Raji (cell line): ENCODE data around the gene CBFA2T3.

ENCODE experiments used
- POLR2A ChIP-seq: IDR thresholded peaks from 2 replicates; pipeline ENCODE4 v1.6.1; 2011; ENCODE audit warnings: low read depth, low read length, control low read depth; ENCODE audit not compliant: insufficient read depth

Gene CBFA2T3

GRCh38 chr16:89015271-89015859 lies 38.4 kb upstream of the CBFA2T3 start:
- no peak for TF ChIP-seq POLR2A

- TF ChIP-seq POLR2A, result no peak
These were observed 37.6 kb upstream of the CBFA2T3 start for GRCh38 chr16:89014403-89015230.

DNA sequence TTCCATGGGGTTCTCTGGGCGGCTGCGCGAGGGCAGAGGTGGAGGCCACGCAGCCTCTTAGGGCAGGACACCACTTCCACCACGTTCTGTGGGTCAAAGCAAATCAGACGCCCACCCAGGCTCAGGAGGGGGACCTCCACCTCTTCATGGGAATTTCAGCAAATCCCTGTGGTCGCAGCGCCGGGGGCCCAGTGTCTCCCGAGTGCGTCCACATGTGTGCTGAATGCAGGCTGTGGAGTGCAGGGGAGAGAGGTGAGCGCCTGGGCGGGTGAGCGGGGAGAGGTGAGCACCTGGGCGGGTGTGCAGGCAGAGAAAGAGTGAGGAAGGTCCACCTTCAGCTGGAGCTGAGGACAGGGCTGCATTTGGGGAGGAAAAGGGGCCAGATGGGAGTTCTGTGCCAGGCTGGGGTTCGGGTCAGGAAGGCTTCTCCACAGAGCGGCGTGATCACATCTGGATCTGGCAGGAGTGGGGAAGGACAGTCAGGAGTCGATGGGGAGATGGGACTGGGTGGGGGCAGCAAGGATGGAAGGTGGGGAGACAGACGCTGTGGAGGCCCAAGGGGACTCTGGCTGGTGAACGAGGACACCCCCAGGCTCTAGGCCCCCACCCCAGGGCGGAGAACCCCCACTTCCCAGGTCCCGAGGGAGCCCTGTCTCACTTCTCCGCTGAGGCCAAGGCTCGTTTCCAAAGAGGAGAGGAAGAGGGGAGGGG lies 36.8 kb upstream of the CBFA2T3 start:
- no peak for TF ChIP-seq POLR2A

DNA sequence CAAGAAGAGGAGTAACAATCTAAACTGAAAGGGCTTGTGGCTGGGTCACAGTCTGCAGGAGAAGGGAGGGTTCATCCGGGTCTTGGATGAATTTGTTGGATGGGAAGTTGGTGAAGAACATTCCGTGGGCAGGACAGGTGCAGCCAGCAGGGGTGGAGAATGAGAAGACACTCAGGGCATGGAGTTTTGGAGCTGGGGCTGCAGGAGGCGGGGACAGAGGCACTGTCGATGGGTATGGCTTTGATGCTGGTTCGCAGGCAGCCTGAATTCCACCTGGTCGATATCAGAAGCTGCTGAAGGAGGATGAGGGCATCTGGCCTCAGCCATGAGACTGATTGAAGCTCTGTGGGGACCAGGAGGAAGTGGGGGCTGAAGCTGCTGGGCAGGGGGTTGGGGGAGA lies 36.1 kb upstream of the CBFA2T3 start:
- TF ChIP-seq POLR2A, result no peak

DNA sequence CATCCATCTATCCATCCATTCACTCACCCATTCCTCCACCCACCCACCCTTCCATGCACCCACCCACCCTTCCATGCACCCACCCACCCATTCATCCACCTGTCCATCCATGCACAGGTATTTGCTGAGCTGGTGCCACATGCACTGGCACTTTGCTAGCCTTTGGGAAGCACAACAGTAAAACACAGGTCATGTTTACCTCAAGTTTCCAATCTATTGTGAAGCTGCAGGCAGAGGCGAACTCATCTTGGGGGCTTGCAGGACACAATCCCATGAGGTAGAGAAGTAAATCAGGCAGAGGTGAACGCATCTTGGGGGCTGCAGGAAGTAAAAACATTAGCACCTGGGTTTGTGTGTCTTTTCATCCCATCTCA lies 35.6 kb upstream of the CBFA2T3 start:
- no peak for TF ChIP-seq POLR2A

DNA sequence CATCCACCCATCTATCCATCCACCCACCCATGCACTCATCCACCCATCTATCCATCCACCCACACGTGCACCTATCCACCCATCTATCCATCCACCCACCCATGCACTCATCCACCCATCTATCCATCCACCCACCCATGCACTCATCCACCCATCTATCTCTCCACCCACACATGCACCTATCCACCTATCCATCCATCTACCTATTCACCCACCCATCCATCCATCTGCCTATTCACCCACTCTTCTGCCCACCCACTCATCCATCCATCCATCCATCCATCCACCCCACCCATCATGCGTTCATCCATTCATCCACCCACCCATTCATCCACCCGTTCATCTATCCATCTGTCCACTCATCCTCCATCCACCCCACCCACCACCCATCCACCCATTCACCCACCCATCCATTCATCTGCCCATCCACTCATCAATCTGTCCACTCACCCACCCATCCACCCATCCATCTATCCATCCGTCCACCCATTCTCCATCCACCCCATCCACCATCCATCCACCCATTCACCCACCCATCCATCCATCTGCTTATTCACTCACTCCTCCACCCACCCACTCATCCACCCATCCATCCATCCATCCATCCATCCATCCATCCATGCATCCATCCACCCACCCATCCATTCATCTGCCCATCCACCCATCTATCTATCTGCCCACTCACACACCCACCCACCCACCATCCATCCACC lies 35.1 kb upstream of the CBFA2T3 start:
- no peak for TF ChIP-seq POLR2A

DNA sequence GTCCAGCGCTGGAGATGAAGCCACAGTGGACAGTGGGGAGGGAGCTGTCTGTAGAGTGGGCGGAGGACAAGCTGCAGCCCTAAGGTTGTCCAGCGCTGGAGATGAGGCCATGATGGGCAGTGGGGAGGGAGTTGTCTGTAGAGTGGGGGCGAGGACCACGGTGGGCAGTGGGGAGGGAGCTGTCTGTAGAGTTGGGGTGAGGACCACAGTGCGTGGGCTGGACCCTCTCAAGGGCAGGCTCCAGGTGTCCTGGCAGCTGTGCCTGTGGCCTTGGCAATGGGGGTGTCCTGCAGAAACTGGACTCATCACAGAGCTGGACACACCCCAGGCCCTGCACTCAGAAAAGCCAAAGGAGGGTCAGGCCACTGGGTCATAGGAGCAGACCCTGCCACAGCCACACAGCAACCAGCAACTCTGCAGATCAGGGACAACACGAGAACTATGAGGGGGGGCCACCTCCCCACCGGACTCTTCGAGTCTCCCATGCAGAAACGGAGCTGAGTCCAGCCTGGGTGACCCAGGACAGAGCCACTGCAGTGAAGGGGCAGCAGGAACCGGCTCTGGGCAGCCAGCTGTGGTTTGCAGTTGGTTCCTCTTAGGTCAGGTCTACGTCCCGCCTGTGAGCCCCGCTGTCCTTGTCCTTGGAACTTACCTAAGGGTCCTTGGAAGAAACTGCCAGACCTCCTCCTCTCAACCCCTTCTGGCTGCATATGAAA lies 33.4 kb upstream of the CBFA2T3 start:
- no peak for TF ChIP-seq POLR2A

GRCh38 chr16:89009343-89010209 lies 32.6 kb upstream of the CBFA2T3 start:
- no peak for TF ChIP-seq POLR2A

GRCh38 chr16:89007371-89008249 lies 30.6 kb upstream of the CBFA2T3 start:
- no peak for TF ChIP-seq POLR2A

DNA sequence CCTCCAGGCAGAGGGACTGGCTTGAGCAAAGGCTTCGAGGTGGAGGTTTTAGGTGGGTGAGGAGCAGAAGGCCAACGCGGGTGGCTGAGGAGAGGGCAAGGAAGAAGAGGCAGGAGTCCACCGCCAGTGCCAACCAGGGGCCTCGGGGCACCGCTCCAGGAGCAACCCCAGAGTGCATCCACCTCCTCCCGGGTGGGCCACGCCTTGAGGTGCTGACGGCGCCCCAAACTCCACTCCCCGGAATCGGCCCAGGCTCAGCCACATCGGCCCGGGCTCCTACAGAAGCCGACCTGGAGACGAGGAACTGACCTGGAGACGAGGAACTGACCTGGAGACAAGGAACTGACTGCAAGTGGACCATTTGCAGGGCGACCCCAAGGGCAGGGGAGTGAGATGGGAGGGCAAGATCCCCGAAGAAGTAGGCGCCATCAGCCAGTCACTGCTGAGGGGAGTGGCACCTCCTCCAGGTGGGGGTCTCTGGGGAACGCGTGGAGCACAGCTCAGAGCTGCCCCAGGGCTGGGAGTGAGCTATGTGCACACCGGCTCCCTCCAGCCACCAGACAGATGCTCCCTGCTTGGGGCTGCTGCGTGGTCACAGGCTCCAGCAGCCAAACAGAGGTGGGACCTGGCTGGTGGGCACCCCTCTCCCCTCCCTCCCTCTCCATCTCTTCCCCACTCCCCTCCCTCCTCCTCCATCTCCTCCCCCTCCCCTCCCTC lies 29.2 kb upstream of the CBFA2T3 start:
- TF ChIP-seq POLR2A, result no peak

- TF ChIP-seq POLR2A, result no peak
These were observed 28.4 kb upstream of the CBFA2T3 start for GRCh38 chr16:89005201-89006035.

- no peak for TF ChIP-seq POLR2A
These were observed 27.3 kb upstream of the CBFA2T3 start for GRCh38 chr16:89004209-89004831.
